Measurements from ENCODE around the gene SLC7A14. TPM values are rescaled to one million over a fixed set of nuclear protein-coding genes. Genes with fewer than 3 reads are reported as not detected.
A peak's percentile ranks its signal among the peaks of the same experiment; 100 is the strongest.

Gene SLC7A14
- total RNA-seq, 8 experiments from 2014 or later: 0.22 to 39.5 (median 3.6) TPM

DNA sequence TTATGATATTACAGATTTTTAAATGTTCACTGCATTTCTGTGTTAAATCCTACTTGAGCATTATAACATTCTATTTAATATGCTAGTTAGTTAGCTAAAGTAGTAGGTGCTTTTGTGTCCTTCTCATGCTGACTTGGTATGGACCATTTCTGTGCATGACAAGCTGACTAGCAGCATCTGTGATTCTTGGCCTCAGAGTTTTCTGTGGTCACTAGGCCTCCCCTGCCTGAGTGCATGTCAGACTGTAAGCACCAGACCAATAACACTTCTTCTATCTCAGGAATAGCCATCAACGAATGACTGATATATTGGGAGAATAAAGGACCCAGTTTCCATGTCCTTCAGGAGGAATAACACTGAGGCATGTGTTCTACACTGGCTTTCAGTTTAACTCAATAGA lies 22.6 kb upstream of the SLC7A14 start:
- ATAC-seq (replicated peaks in 6 of 8): no peak
- Histone ChIP-seq H3K27ac (no peak overlapping the region), H3K4me1 (replicated peaks in 1 of 2) (no peaks in the 10 kb centered on the region), H3K4me3 (no peak overlapping the region)
- in situ Hi-C loops (cut with MboI; ENCODE audit: low pct_unique_long_range_greater_than_20kb in 2 of 9, low sequenced_read_pairs in 9 of 9, unreplicated experiment in 9 of 9): no loop called here
- 29 to 86% (median 63%) methylated on average over 1 of the region's 1 CpG; no CpG with 5 or more reads in 4 of the 10 experiments for WGBS, 10 experiments

DNA sequence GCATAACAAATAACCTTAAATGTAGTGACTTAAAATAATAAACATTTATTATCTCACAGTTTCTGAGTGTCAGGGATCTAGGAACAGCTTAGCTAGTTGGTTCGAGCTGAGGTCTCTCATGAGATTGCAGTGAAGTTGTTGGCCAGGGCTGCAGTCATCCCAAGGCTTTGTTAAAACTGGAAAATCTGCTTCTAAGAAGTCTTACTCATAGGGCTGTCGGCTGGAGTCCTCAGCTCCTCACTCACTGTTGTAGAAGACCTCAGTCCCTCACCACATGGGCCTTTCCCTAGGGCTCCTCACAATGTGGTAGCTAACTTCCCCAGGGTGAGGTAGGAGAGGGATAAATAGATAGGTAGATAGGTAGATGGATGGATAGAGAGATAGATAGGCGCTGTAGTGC lies 20.8 kb upstream of the SLC7A14 start:
- H3K4me1 ChIP-seq (replicated peaks in 1 of 2): no peaks in the 10 kb centered on the region
- in situ Hi-C loops (cut with MboI; ENCODE audit: low pct_unique_long_range_greater_than_20kb in 2 of 9, low sequenced_read_pairs in 9 of 9, unreplicated experiment in 9 of 9): no loop called here
- ATAC-seq (replicated peaks in 6 of 8): no peak
- 55 to 85% (median 74%) methylated on average over 1 to 3 of the region's 3 CpGs; no CpG with 5 or more reads in 3 of the 10 experiments for WGBS, 10 experiments
- H3K4me3 ChIP-seq: no peak overlapping the region
- no peak overlapping the region for H3K27ac ChIP-seq

DNA sequence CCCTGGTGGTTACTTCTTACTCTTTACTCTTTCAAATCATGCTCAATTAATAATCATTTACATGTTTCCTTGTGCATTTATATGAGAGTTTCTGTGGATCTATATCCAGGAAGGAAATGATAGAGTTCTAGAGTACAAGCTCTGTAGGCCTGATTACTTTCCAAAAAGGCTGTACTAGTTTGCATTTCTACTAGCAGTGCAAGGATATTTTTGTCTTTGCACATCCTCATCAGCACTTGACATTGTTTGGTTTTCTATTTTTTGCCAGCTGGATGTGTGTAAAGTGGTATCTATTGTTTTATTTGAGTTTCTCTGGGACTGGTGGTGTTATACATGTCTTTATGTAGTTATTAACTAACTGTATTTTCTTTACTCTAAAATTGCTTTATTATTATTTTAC lies 19.6 kb upstream of the SLC7A14 start:
- ATAC-seq (replicated peaks in 6 of 8): no peak

DNA sequence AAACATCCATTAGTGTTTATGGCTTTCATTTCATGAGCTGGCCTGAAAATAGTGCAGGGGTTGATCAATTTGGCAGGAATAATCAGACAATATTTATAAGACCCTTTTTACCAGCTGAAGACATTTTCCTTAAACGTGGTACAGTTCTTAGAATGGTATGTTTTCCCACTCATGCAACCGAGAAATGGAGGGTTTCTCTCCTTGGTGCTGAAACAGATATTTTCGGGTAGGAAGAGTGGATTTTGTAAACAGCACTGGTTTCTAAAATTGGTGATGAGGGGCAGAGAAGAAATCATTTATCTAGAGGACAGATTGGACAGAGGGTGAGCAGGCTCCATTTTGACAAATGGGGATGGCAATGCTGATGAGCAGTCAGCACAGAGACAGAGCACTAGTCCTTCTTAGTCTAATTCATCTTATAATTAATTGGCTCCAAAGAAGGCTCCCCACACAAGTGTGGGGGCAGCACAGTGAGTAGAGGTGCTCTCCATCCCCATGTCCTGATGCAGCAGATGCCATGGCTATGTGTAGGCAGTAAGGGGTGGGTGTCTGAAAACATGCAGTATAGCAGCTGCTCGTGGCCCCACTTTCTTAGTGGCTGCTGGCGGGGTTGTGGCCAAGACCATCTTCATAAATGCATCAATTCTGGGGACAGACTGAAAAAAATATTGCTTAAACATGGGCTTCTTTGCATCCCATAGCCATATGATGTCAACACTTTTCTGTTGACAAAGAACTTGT lies 18.1 kb upstream of the SLC7A14 start:
- no peaks in the 10 kb centered on the region for H3K4me1 ChIP-seq (replicated peaks in 1 of 2)
- no peak for ATAC-seq (replicated peaks in 6 of 8)
- in situ Hi-C loops (cut with MboI; ENCODE audit: low pct_unique_long_range_greater_than_20kb in 2 of 9, low sequenced_read_pairs in 9 of 9, unreplicated experiment in 9 of 9): no loop called here
- H3K27ac ChIP-seq: no peak overlapping the region
- H3K4me3 ChIP-seq: no peak overlapping the region
- WGBS, 10 experiments: 6 to 83% (median 38%) methylated on average over 1 to 5 of the region's 5 CpGs; no CpG with 5 or more reads in 2 of the 10 experiments

More for the DNA sequence above, 19.6 kb upstream of the SLC7A14 start:
- Histone ChIP-seq H3K27ac (no peak overlapping the region), H3K4me3 (no peak overlapping the region), H3K4me1 (replicated peaks in 1 of 2) (no peaks in the 10 kb centered on the region)
- in situ Hi-C loops (cut with MboI; ENCODE audit: low pct_unique_long_range_greater_than_20kb in 2 of 9, low sequenced_read_pairs in 9 of 9, unreplicated experiment in 9 of 9): no loop called here

DNA sequence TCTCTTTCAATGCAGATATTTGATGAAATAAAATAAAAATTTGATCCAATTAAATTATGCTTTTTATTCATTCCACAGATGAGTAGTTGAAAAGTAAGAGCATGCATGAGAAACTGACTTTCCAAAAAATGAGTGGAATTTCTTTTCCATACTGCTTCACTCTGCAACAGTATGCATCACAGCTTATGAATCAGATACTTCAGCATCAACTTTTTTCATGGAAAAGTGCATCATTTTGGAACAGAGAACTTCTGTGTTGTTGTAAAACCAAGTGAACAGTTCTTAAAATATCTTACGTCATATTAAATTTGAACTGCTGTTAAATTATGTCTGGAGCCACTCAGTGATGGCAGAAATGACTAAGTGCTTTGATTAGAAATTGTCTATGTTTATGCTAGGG lies 16.7 kb upstream of the SLC7A14 start:
- Histone ChIP-seq H3K4me1 (replicated peaks in 1 of 2) (peaks cover 0 to 6% of the 10 kb centered on the region in 2 donors), H3K4me3 (no peak overlapping the region), H3K27ac (no peak overlapping the region)
- 60 to 100% (median 100%) methylated on average over 1 of the region's 1 CpG; no CpG with 5 or more reads in 1 of the 10 experiments for WGBS, 10 experiments
- ATAC-seq (replicated peaks in 6 of 8): no peak
- in situ Hi-C loops (cut with MboI; ENCODE audit: low pct_unique_long_range_greater_than_20kb in 2 of 9, low sequenced_read_pairs in 9 of 9, unreplicated experiment in 9 of 9): no loop called here

DNA sequence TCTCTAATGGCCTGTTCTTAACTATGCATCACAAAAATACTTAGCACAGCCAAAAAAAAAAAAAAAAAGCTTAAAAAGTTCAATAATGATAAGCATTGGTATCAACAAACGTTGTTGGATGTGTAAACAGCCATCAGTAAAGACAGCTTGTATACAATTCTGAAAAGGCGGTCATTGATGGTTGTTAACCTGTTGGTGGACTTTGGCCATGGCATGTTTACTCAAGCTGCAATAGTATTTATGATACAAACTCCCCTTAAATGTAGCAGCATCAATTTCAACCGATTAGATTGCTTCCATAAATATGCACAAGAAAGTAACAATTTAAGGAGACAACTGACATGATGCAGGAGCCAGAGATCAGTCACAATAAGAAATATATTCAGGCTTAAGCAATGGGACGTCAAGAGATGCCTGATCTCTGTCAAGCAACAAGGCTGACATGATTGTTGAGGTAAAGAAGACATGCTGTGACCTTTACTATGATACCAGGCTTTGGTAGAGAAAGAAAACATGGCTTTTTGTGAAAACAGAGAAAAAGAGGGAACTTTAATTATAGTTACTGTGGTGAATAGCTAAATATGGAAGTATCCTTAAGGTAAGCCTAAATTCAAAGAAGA lies 14.2 kb upstream of the SLC7A14 start:
- WGBS, 10 experiments: 34 to 83% (median 61%) methylated on average over 1 to 4 of the region's 4 CpGs
- Histone ChIP-seq H3K27ac (no peak overlapping the region), H3K4me3 (no peak overlapping the region), H3K4me1 (replicated peaks in 1 of 2) (peaks cover 0 to 8% of the 10 kb centered on the region in 2 donors)
- no peak for ATAC-seq (replicated peaks in 6 of 8)
- in situ Hi-C loops (cut with MboI; ENCODE audit: low pct_unique_long_range_greater_than_20kb in 2 of 9, low sequenced_read_pairs in 9 of 9, unreplicated experiment in 9 of 9): no loop called here

DNA sequence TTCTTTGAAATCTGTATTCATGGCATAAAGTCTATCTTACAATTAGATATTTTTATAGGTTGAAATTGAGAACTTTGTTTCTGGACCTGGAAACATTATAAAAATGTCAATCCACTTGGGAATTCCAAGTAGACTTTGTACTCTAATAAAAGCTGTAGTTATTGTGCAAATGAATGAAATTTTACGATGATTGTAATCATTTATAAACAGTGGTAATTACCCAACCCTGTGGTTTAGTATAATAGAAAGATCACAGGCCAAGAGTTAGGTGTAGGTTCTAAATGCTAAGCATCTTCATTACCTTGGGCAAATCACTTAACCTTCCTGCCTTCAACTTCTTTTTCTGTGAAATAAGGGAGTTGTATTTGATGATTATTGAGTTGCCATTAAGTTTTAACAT lies 13.2 kb upstream of the SLC7A14 start:
- no peak overlapping the region for H3K4me3 ChIP-seq
- H3K27ac ChIP-seq: no peak overlapping the region
- H3K4me1 ChIP-seq (replicated peaks in 1 of 2): peaks cover 0 to 8% of the 10 kb centered on the region in 2 donors
- no peak for ATAC-seq (replicated peaks in 6 of 8)
- WGBS, 10 experiments: 0 to 100% (median 83%) methylated on average over 1 of the region's 1 CpG; no CpG with 5 or more reads in 3 of the 10 experiments
- in situ Hi-C loops (cut with MboI; ENCODE audit: low pct_unique_long_range_greater_than_20kb in 2 of 9, low sequenced_read_pairs in 9 of 9, unreplicated experiment in 9 of 9): loop anchor here in 1 of 9 experiments (25.0 kb wide), 1 partner anchor 213 kb away; no protein-coding TSS in a partner anchor

DNA sequence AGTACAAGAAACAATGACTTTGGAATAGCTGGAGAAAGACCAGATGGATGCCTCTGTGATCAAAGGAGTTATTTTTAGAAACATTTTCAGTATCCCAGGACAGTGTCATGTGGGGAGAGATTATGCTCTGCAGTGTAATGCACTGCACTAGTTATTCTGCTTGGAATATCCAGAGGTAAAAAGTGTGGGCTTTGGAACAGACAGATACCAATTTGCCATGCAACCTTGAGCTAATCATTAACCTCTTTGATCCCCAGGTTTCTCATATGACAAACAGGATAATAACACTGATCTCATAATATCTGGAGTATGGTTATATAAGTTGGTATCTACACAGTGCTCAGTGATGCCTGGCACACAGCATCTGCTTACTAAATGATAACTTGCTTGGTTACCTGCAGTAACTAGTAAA lies 12.2 kb upstream of the SLC7A14 start:
- ATAC-seq (replicated peaks in 6 of 8): peak in 6 of 8 experiments; percentile 23 to 100 (median 100)
- no peak overlapping the region for H3K4me3 ChIP-seq
- peaks cover 0 to 8% of the 10 kb centered on the region in 2 donors for H3K4me1 ChIP-seq (replicated peaks in 1 of 2)
- no peak overlapping the region for H3K27ac ChIP-seq
- in situ Hi-C loops (cut with MboI; ENCODE audit: low pct_unique_long_range_greater_than_20kb in 2 of 9, low sequenced_read_pairs in 9 of 9, unreplicated experiment in 9 of 9): loop anchor here in 1 of 9 experiments (25.0 kb wide), 1 partner anchor 214 kb away; no protein-coding TSS in a partner anchor

DNA sequence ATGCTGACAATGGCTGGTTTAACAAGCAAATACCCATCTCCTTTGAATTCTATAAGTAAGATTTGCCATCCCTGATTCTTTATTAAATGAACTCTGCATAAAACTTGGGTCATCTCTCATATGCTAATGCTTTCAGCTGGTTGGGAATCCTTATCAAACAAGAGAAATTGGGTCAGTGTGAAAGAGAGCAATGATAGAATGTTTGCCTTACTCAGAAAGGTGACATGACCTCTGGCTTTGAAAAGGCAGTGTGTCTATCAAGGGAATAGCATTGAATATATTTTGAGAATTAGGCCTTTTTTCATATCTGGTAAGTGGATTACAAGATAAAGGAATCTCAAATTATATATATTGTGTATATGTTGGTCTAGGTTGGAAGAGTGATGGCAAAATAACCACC lies 8.7 kb upstream of the SLC7A14 start:
- ATAC-seq (replicated peaks in 6 of 8): no peak
- no peak overlapping the region for H3K4me3 ChIP-seq
- in situ Hi-C loops (cut with MboI; ENCODE audit: low pct_unique_long_range_greater_than_20kb in 2 of 9, low sequenced_read_pairs in 9 of 9, unreplicated experiment in 9 of 9): loop anchor here in 1 of 9 experiments (25.0 kb wide), 1 partner anchor 218 kb away; no protein-coding TSS in a partner anchor

DNA sequence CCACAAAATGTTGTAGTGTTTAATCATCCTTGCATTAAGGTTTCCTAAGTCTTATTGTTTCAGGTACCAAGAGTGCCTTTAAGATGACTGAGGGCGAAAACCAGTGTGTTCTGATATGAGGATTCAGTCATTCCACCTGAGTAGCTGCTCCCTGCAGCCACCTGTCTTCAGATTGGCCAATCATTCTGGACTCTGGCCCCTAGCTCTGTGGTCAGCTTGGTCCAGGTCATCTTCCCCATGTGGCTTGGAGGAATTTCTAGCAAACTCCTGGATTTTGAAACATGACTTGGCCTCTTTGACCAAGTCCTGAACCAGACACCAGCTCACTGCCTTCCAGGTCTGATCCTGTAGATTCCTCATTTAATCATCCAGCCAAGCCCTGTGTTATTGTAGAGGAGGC lies 7.8 kb upstream of the SLC7A14 start:
- Histone ChIP-seq H3K27ac (no peak overlapping the region), H3K4me1 (replicated peaks in 1 of 2) (peaks cover 0 to 8% of the 10 kb centered on the region in 2 donors), H3K4me3 (no peak overlapping the region)
- ATAC-seq (replicated peaks in 6 of 8): no peak
- WGBS, 10 experiments: 63 to 83% (median 80%) methylated on average over 1 of the region's 1 CpG; no CpG with 5 or more reads in 7 of the 10 experiments
- in situ Hi-C loops (cut with MboI; ENCODE audit: low pct_unique_long_range_greater_than_20kb in 2 of 9, low sequenced_read_pairs in 9 of 9, unreplicated experiment in 9 of 9): loop anchor here in 1 of 9 experiments (25.0 kb wide), 1 partner anchor 219 kb away; no protein-coding TSS in a partner anchor

More for the DNA sequence above, 8.7 kb upstream of the SLC7A14 start:
- no peak overlapping the region for H3K27ac ChIP-seq
- H3K4me1 ChIP-seq (replicated peaks in 1 of 2): peaks cover 0 to 8% of the 10 kb centered on the region in 2 donors

DNA sequence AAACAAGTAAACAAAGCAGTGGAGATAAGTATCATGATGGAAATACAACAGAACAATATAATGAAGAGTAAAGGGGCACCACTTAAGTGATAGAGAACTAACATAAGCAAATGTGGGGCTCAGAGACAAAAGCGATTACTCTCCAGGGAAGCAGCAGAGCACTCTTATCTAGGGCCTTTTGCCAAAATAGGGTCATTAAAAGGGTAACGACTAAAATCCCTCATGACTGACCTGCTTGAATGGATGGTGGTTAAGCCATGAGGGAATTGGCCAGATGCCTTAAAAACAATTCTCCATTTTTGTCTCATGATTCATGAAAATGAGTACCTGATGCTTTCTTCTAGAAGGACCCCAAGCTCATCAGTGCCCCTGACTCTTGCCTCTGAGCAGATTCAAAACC lies 3.2 kb upstream of the SLC7A14 start:
- Histone ChIP-seq H3K4me1 (replicated peaks in 1 of 2) (no peaks in the 10 kb centered on the region), H3K4me3 (no peak overlapping the region), H3K27ac (no peak overlapping the region)
- in situ Hi-C loops (cut with MboI; ENCODE audit: low pct_unique_long_range_greater_than_20kb in 2 of 9, low sequenced_read_pairs in 9 of 9, unreplicated experiment in 9 of 9): loop anchor here in 1 of 9 experiments (25.0 kb wide), 1 partner anchor 223 kb away; no protein-coding TSS in a partner anchor
- WGBS, 10 experiments: 38 to 90% (median 81%) methylated on average over 1 to 2 of the region's 2 CpGs; no CpG with 5 or more reads in 4 of the 10 experiments
- ATAC-seq (replicated peaks in 6 of 8): no peak

DNA sequence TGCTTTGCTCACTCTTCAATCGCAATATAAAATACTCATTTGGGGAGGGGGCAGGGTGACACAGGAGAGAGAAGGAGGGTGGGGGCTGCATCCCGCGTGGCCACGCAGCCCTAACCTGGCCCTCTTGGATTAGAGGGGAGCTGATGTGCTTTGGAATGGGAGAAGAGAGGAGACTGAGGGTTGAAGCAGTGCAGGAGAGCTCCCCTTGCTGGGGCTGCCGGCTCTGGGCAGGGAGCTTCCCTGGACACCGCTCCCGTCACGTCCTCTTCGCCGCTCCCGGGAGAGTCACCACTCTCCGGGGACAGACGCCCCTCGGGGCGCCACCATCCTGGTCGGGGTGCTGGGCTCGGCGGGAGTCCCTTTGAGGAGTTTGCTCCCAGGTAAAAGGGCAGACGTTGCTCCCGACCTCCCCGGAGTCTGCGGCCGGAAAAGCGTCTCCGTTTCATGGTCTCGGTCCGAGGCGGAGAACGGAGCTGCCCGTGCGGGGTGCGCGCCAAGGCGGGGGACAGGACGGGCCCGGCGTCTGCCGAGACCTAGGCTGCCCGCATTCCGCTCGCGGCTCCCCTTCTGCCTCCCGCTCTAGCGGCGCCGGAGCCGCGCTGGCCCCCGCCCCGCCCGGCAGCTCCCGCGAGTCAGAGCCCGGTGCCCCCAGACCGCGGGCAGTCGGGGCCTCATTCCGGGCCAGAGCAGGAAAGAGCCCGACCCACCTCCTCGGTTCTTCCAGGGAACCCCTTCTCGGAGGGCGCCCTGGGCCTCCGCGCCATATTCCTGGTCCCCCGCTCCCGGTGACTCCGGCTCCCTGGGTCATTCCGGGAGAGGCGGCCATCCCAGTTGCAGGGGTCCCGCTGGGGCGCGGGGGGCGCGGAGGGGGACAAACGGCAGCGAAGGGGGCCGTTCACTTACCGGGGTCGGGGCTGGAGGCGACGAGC lies 603 bp downstream of the SLC7A14 start:
- in situ Hi-C loops (cut with MboI; ENCODE audit: low pct_unique_long_range_greater_than_20kb in 2 of 9, low sequenced_read_pairs in 9 of 9, unreplicated experiment in 9 of 9): loop anchor here in 1 of 9 experiments (25.0 kb wide), 1 partner anchor 227 kb away; no protein-coding TSS in a partner anchor
- 0% methylated on average over 1 of the region's 81 CpGs; no CpG with 5 or more reads in 8 of the 10 experiments for WGBS, 10 experiments
- ATAC-seq (replicated peaks in 6 of 8): peak; percentile 54 to 80 (median 73)
- peak overlapping the region; percentile 50 to 66 (median 52) for H3K4me3 ChIP-seq
- no peaks in the 10 kb centered on the region for H3K4me1 ChIP-seq (replicated peaks in 1 of 2)
- H3K27ac ChIP-seq: no peak overlapping the region

Measured in motor neuron (in vitro differentiated cells).